ENCODE results near the gene PTRH2.
"Not testable (repeated sequence)": the region's sequence is repeated elsewhere in the genome, so short reads cannot be mapped to it uniquely, and the experiment has no call there.

The PTRH2 gene

GRCh38 chr17:59707149-59707970 is at the start of gene PTRH2, which contains the start of gene VMP1:
PTRH2 (minus strand) TSS chr17:59707430; CDS start chr17:59697978, 9,452 bp downstream.
VMP1 (plus strand) TSS chr17:59707654; CDS start chr17:59731447, 23,793 bp downstream.
- peak; percentile 97 for DNase-seq (ENCODE audit: low read depth, low spot score)

- no peak for DNase-seq (ENCODE audit: low read depth, low spot score)
Observed at GRCh38 chr17:59756236-59756818, 49.1 kb upstream of the PTRH2 start.

GRCh38 chr17:59755069-59755468 is 47.8 kb upstream of the PTRH2 start:
- not testable (repeated sequence) for DNase-seq (ENCODE audit: low read depth, low spot score)

DNA sequence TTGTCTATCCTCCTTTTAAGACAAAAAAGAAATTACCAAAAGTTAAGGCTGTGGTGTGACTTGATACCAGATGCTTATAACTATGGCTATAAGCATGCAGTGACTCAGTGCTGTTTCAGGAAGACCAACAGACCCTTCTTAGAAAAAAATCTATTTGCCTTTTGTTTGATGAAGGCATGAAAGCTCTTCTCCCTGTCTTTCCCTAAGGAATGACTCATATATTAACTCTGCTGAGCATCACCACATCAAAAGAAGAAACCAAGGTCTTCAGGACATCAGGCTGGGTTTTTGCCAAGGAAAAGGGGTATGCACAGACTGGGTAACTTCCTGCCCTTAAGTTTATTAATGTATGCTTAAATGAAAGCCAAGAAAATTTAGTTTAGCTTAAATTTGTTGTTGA is 47.3 kb upstream of the PTRH2 start:
- DNase-seq (ENCODE audit: low read depth, low spot score): peak; percentile 87

DNA sequence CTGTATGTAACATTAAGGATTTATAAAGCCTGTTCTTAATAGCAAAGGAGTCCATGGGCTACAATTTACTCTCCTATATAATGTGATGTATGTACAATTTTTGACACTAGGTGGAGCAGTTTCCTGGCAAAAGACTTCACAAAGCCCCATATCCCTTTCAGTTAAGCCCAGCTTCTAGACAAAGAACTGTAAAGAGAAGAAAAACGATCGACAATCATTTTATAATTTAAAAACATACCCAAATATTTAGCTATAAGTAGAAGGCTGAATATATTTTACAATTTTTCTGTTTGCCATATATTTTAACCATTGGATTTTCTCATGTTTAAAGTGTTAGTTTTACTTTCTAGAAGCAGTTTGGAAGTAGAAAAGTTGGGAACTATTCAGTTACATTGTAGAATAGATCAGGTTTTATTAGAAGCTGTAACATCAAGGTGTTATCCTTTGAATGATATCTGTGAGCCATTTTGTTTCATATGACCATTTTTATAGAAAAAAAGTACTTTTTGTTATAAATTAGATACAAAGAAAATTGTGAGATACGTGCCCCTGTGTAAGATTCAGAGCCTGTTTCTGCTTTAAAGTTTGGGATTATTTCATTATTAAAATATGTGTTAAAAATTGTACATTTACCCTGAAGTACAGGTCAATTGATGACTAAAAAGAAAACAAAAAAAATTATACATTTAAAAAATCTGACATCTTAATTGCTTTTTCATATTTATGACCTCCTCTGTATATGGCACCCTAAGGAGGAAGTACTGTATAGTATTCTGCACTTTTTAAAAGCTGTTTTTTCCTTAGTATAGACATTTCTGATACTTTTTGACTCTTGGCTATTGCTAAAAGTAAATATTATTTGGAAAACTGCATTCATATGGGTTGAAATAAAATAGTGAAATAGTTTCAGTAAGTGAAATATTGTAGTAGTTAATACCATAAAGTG is 46.6 kb upstream of the PTRH2 start:
- peak; percentile 76 for DNase-seq (ENCODE audit: low read depth, low spot score)

- no peak for DNase-seq (ENCODE audit: low read depth, low spot score)
Observed at GRCh38 chr17:59752922-59753321, 45.7 kb upstream of the PTRH2 start.

DNA sequence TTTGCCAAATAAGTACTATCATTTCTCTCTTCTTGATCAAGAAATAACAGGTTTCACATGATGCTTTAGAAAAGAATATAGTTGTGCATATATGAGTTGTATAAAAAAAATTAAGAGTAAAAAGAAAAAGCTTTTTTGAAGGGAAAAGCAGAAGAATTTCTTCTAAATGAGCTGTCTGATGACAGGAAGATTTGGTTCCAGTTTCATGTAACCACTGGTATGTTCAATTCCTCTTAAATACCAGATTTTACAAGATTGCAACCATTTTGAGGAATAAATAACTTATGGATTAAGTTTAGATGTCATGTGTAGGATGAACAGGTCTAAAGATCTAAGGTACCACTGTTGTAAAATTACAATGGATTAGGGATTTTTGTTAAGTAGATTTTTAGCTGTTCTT is 45.2 kb upstream of the PTRH2 start:
- DNase-seq (ENCODE audit: low read depth, low spot score): no peak

GRCh38 chr17:59751955-59752413 is 44.8 kb upstream of the PTRH2 start:
- no peak for DNase-seq (ENCODE audit: low read depth, low spot score)

DNA sequence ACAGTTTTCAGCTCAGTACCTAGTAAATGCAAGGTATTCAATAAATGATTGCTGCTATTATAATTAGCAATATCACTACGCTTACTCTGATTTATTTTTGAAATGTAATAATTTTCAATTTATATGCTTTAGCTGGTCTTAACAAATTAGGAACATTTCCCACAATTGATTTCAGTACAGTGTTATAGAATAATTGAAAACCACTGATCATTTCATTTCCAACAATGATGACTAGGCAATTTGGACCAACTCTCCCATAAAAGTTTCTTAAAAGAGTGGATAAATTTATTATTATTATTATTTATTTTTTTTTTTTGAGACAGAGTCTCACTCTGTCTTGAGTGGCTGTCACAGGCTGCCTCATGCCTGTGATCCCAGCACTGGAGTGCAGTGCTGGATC is 41.4 kb upstream of the PTRH2 start:
- no peak for DNase-seq (ENCODE audit: low read depth, low spot score)

DNA sequence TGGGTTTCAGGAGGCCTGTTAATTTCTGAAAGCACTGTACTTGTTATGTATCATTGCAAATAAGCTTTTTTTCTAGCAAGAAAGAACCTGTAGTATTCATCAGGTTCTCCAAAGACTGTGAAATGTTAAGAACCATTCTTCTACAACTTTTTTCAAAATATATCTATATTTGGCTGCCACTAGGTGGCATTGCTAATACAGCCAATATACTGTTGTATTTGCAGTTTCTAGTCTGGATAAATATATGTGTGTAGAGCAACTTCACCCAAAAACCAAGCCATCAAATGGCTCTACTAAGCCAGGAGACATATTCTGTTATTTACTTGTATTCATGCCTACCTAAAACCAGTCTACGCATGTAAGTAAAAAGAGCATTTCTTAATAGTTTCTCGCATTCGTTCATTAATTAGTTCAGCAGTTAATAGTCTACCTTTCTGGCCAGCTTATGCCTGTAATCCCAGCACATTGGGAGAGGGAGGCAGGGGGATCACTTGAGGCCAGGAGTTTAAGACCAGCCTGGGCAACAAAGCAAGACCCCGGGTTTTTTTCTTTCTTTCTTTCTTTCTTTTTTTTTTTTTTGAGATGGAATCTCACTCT is 39.7 kb upstream of the PTRH2 start:
- DNase-seq (ENCODE audit: low read depth, low spot score): no peak

GRCh38 chr17:59745040-59745439 is 37.8 kb upstream of the PTRH2 start:
- no peak for DNase-seq (ENCODE audit: low read depth, low spot score)

- no peak for DNase-seq (ENCODE audit: low read depth, low spot score)
Observed at GRCh38 chr17:59743842-59744241, 36.6 kb upstream of the PTRH2 start.

DNA sequence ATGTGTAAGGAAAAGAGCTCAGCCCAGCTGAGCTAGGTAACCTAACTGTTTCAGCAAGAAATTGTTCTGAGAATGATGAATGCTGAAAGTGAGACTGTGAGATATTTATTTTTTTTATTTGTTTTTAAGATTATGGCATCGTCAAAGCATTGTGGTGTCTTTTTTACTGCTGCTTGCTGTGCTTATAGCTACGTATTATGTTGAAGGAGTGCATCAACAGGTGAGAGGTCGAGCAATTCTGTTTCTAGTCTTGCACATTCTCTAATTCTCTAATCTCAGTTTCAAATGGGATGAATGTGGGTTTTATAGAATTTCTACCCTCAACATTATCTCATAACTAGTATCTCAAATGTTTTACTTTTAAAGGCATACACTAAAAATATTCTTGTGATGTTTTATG is 30.1 kb upstream of the PTRH2 start:
- no peak for DNase-seq (ENCODE audit: low read depth, low spot score)

- DNase-seq (ENCODE audit: low read depth, low spot score): no peak
Observed at GRCh38 chr17:59734226-59734625, 27.0 kb upstream of the PTRH2 start.

- no peak for DNase-seq (ENCODE audit: low read depth, low spot score)
Observed at GRCh38 chr17:59733697-59734096, 26.5 kb upstream of the PTRH2 start.

- no peak for DNase-seq (ENCODE audit: low read depth, low spot score)
Observed at GRCh38 chr17:59730268-59730834, 23.1 kb upstream of the PTRH2 start.

DNA sequence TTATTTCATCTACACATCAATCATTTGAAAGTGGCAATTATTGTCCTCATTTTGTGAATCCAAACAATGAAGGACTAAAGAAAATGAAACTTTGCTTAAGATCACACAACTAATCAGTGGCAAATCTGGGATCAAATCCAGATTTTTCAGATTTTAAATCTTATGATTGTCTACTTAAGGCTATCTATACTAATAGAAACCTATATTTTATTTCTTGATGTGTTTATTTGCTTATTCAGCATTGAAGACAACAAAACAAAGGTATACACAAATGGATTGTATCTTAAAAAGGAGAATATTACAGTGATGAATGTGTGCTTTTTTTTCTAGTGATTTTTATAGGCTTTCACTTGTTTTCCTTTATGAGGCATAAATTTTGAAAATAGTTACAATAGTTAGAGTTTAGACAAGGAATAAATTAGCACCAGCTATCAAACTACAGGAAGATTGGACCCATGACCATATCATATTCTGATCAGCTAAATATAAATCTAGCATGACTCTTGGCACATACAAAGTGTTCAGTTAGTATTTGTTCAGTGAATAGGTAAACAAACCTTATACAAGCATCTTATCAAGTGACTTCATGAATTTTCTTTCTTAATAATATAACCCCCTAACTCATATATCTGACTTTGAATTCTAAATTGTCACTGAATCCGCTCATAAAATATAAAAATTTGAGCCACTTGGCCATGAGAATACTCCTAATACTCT is 20.7 kb upstream of the PTRH2 start:
- DNase-seq (ENCODE audit: low read depth, low spot score): no peak

DNA sequence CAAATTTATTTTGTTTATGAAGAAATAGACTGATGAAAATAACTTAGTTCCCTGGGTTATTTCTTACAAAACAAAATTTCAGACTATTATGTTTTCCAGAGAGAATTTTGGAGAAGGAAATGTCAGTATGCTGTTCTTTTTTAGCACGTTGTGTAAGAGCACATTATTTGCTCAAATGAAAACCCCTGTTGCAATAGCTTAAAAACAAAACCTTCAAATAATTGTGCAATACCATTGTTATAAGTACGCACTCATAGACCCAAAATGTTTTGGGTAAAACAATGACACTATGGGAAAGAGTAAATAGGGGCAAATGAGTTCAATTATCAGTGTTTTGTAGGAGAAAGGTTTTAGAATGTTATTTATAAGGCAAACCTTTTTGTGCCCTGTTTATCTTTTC is 18.5 kb upstream of the PTRH2 start:
- DNase-seq (ENCODE audit: low read depth, low spot score): no peak

- no peak for DNase-seq (ENCODE audit: low read depth, low spot score)
Observed at GRCh38 chr17:59723607-59724006, 16.4 kb upstream of the PTRH2 start.

DNA sequence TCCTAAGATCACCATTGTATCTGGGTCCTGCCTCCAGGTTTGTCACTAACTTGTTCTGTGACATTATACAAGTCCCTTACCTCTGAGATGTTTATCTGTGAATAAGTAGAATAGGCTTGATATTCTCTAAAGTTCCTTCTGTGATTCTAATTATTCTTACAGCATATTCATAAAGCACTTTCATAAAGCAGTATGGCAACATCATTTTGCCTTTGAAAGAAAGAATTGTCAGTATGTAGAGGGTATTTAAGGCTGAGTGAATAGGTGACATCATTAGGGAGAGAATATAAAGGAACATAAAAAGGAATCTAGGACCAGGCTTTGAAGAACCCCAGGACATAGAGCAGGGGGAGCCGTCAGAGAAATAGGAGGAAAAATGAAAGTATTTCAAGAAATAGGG is 15.8 kb upstream of the PTRH2 start:
- no peak for DNase-seq (ENCODE audit: low read depth, low spot score)

- DNase-seq (ENCODE audit: low read depth, low spot score): no peak
Observed at GRCh38 chr17:59722623-59723022, 15.4 kb upstream of the PTRH2 start.
